ENCODE measurements around the gene CFAP161. TPM values are rescaled to one million over a fixed set of nuclear protein-coding genes. Genes with fewer than 3 reads are reported as not detected.
A peak's percentile ranks its signal among the peaks of the same experiment; 100 is the strongest.

The CFAP161 gene
- total RNA-seq, 1 donor from 2014 or later, result not detected

DNA sequence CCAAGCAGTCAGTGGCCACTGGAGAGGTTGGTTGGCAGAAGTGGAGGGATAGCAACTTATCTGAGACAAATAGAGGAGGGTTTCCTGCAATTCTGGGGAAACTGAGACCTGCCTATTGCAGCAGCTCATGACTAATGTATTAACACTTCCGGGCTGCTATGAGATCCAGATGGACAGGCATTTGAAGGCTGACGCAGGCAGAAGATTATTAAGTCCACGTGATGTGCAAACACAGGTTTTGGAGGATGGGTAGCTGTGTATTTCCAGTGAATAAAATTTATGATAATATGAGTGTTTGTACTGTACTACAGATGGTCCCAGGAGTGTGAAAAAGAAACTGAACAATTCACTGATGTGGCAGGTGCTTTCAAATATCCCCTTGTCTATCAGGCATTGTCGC, 28.5 kb upstream of the CFAP161 start:
- DNase-seq (ENCODE audit: low read depth), result no peak
- TF ChIP-seq, protein P1, sequence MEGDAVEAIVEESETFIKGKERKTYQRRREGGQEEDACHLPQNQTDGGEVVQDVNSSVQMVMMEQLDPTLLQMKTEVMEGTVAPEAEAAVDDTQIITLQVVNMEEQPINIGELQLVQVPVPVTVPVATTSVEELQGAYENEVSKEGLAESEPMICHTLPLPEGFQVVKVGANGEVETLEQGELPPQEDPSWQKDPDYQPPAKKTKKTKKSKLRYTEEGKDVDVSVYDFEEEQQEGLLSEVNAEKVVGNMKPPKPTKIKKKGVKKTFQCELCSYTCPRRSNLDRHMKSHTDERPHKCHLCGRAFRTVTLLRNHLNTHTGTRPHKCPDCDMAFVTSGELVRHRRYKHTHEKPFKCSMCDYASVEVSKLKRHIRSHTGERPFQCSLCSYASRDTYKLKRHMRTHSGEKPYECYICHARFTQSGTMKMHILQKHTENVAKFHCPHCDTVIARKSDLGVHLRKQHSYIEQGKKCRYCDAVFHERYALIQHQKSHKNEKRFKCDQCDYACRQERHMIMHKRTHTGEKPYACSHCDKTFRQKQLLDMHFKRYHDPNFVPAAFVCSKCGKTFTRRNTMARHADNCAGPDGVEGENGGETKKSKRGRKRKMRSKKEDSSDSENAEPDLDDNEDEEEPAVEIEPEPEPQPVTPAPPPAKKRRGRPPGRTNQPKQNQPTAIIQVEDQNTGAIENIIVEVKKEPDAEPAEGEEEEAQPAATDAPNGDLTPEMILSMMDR (conservative IDR thresholded peaks at IDR 0.05; ENCODE audit: low read depth, low read length), result no peak
- H3K4me3 ChIP-seq (ENCODE audit: low read depth, low read length), result no peak overlapping the region

DNA sequence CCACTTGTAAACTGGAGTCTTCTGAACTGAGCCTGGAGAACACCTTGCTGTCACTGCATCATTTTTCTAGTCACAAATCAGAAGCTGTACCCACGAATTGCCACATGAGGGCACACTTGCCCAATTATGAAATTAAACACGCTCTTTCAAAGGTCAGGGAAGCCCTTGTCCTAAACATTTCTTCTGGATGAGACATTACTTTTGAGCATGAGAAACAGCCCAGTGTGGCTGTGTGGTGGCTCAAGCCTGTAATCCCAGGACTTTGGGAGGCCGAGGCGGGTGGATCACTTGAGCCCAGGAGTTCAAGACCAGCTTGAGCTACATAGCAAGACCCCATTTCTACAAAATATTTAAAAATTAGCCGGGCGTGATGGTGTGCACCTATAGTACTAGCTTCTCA, 27.5 kb upstream of the CFAP161 start:
- no peak overlapping the region for H3K4me3 ChIP-seq (ENCODE audit: low read depth, low read length)
- DNase-seq (ENCODE audit: low read depth), result no peak
- TF ChIP-seq, protein P1 (conservative IDR thresholded peaks at IDR 0.05; ENCODE audit: low read depth, low read length), result peak; percentile 71

DNA sequence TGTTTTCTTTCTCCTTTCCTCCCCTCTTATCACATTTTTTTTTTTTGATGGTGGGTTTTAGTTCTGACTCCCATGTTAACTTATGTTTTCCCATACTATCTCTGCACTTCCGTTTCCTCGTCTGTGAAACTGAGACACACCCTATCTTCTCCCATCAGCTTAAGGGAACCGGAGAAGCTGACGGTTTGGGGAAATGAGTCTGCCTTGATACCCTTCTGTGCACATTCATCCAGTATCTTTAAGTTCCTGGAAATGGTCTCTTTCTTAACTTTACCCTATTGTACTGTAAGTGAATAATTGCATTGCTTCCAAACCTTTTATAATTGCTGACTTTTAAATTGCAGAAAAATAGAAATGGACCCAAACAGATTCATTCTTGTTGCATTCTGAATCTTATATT, 26.2 kb upstream of the CFAP161 start:
- TF ChIP-seq, protein P1 (conservative IDR thresholded peaks at IDR 0.05; ENCODE audit: low read depth, low read length), result no peak
- DNase-seq (ENCODE audit: low read depth), result no peak

DNA sequence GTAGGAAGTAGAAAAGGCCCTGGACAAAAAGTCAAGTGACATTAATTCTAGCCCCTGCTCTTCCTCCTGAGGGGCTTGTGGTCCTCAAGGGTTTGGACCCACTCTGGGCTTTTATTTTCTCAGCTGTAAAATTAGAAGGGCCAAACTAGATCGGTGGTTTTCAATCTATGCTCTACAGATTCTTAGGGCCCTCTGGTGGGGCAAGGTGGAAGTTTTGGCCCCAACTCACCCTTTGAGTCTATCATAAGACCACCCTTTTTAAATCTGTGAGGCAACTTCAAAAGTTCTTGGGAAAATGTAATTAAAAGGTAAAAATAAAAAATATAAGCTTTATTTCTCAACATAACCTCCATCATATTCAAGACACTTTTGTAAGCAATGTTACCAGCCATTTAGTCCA, 25.6 kb upstream of the CFAP161 start:
- no peak for DNase-seq (ENCODE audit: low read depth)
- TF ChIP-seq, protein P1 (conservative IDR thresholded peaks at IDR 0.05; ENCODE audit: low read depth, low read length), result peak; percentile 49
- H3K4me3 ChIP-seq (ENCODE audit: low read depth, low read length), result no peak overlapping the region

More for the DNA sequence above, 26.2 kb upstream of the CFAP161 start:
- H3K4me3 ChIP-seq (ENCODE audit: low read depth, low read length), result no peak overlapping the region

DNA sequence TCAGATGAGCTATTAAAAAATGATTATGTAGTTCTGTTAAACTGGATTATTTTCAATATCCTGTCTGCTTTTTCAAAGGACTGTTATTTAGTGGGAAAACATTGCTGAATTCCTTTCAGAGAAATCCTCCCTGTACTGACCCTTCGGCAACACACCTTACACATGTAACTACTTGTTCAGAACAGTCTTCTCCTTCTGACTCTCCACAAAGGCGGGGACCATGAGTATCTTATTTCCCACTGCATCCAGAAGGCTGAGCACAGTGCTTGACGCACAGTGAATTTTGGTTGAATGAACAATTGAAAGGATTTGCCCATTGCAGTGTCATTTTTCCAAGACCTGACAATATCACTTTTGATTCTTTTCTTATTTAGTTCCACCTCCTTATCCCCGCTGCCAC, 23.1 kb upstream of the CFAP161 start:
- H3K4me3 ChIP-seq (ENCODE audit: low read depth, low read length), result no peak overlapping the region
- TF ChIP-seq, protein P1 (conservative IDR thresholded peaks at IDR 0.05; ENCODE audit: low read depth, low read length), result no peak
- no peak for DNase-seq (ENCODE audit: low read depth)

DNA sequence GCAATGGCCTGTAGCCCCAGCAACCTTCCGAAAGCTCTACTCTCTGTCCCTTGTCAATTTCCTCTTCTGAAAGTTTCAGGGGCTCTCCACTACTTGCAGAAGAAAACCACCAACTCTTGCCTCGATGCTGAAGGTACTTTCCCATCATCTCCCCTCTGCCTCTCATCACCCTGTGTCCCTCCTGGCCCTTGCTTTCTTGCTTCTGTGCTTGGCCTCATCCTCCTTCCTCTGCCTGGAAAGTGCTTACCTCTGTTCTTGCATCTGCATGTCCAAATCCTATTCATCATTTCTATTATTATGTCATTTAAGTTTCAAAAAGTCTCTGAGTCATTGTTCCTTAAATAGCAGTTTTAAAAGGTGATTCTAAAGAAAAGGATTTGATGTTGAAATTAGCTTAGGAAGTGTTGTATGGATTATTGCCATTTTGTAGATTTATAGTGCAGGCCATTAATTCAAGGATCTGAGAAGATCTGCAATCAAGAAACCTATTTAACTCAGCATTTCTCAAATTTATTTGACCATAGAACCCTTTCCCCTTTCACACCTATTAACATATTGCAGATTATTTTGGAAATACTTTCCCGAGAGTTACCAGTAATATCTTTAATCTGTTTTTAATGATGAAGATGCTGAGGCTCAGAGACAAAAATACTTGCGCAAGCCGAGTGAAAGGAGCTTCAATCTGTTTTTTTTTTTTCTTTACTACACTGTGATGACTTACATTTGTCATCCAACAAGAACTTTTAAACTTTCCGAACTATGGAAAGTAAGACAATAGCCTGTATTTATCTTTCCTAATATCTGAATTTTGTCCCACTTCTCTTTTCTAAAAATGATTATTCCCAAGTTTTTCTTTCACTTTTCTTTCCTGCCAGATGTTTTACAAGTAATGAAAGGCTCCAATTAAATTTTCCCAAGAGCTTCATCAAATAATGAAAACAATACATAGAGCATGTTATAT, 22.3 kb upstream of the CFAP161 start:
- TF ChIP-seq, protein P1 (conservative IDR thresholded peaks at IDR 0.05; ENCODE audit: low read depth, low read length), result no peak
- no peak overlapping the region for H3K4me3 ChIP-seq (ENCODE audit: low read depth, low read length)
- DNase-seq (ENCODE audit: low read depth), result no peak
